Measurements from ENCODE around the gene KRT73.

KRT73 gene

GRCh38 chr12:52559979-52560378, 58.4 kb downstream of the KRT73 start:
- no peak for DNase-seq

- DNase-seq: no peak
These were observed 59.4 kb downstream of the KRT73 start for GRCh38 chr12:52558781-52559445.
